Upper lobe of right lung (tissue), 1 donor: Measurements from ENCODE around the gene ZNF484. TPM values are rescaled to one million over a fixed set of nuclear protein-coding genes. Genes with fewer than 3 reads are reported as not detected.
"Not testable (repeated sequence)": the region's sequence is repeated elsewhere in the genome, so short reads cannot be mapped to it uniquely, and the experiment has no call there.

Experiments
- ATAC-seq: fragments of 200-7000 bp; cut with Tn5 transposase; one replicate; pipeline ENCODE4 v1.9.1; 2020; ENCODE audit warnings: mild to moderate bottlenecking, moderate library complexity
- DNase-seq: peaks from one replicate; pipeline ENCODE4 v3.0.0-alpha.2; 2020
- H3K27ac ChIP-seq: fragments of 200-600 bp; one replicate; pipeline ENCODE4 v1.8.0; 2022
- H3K27me3 ChIP-seq: fragments of 200-600 bp; one replicate; pipeline ENCODE4 v1.8.0; 2022; ENCODE audit warnings: mild to moderate bottlenecking
- H3K36me3 ChIP-seq: fragments of 200-600 bp; one replicate; pipeline ENCODE4 v1.8.0; 2022
- H3K4me1 ChIP-seq: fragments of 200-600 bp; one replicate; pipeline ENCODE4 v1.8.0; 2022
- H3K4me3 ChIP-seq: fragments of 200-600 bp; one replicate; pipeline ENCODE4 v1.8.0; 2022; ENCODE audit warnings: mild to moderate bottlenecking
- H3K9me3 ChIP-seq: fragments of 200-600 bp; one replicate; pipeline ENCODE4 v1.8.0; 2022
- CTCF ChIP-seq: fragments of 200-600 bp; IDR thresholded peaks from one replicate; pipeline ENCODE4 v1.8.0; 2022; ENCODE audit warnings: antibody characterized with exemption
- intact Hi-C: fragments of 100-400 bp; cut with DNase I; formaldehyde crosslinking; loops from one replicate; pipeline ENCODE4 v1.11.0; 2022
- total RNA-seq: library from RNA; stranded (reverse); fragmentation: NEBNext Ultra II Directional; extraction: Animal tissue kit (Norgen Biotek cat#: 25700); gene quantifications from one replicate; pipeline ENCODE4 v1.2.1, GENCODE V29; 2021
- donor health status: DM: no; HTN: yes; CAD: no; lungs with severe emphysema.

The ZNF484 gene
- total RNA-seq, 1 donor from 2014 or later: 8.8 TPM

GRCh38 chr9:92864152-92864551 is 13.7 kb downstream of the ZNF484 start:
- no peak for ATAC-seq
- TF ChIP-seq CTCF: no peak
- no peaks in the 10 kb centered on the region for H3K27me3 ChIP-seq
- H3K27ac ChIP-seq: no peak overlapping the region
- no peaks in the 10 kb centered on the region for H3K9me3 ChIP-seq
- peaks cover 27% of the 10 kb centered on the region for H3K36me3 ChIP-seq
- H3K4me1 ChIP-seq: no peaks in the 10 kb centered on the region
- no peak for DNase-seq
- no peak overlapping the region for H3K4me3 ChIP-seq
- intact Hi-C loops: no loop called here

- Histone ChIP-seq H3K27me3 (no peaks in the 10 kb centered on the region), H3K36me3 (peaks cover 18% of the 10 kb centered on the region), H3K27ac (no peak overlapping the region), H3K9me3 (no peaks in the 10 kb centered on the region), H3K4me1 (no peaks in the 10 kb centered on the region), H3K4me3 (no peak overlapping the region)
- DNase-seq: no peak
- no peak for ATAC-seq
- TF ChIP-seq CTCF: no peak
- intact Hi-C loops: no loop called here
These were observed 17.0 kb downstream of the ZNF484 start for GRCh38 chr9:92860867-92861266.

DNA sequence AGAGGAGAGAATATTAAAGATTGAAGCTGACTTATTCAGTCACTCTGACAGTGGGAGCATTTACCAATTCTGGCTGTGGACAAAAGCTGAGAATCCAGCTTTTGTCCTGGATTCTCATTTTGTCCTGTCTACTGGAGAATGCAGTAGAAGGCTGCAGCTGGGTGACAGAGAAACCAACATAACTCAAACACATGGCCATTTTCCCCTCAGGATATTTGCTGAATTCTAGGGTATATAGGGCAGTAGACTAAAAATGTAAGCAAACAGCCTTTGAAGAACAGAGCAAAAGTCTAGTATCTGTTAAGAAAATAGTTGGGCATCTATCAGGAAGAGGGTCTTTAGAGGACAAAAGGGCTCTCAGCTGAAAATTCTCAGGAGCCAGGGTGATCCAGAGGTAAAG is 20.6 kb downstream of the ZNF484 start:
- intact Hi-C loops: no loop called here
- ATAC-seq (no peak), DNase-seq (no peak)
- H3K4me1 ChIP-seq: no peaks in the 10 kb centered on the region
- no peaks in the 10 kb centered on the region for H3K9me3 ChIP-seq
- H3K36me3 ChIP-seq: peaks cover 52% of the 10 kb centered on the region
- no peak overlapping the region for H3K27ac ChIP-seq
- no peak for TF ChIP-seq CTCF
- H3K27me3 ChIP-seq: no peaks in the 10 kb centered on the region
- no peak overlapping the region for H3K4me3 ChIP-seq

DNA sequence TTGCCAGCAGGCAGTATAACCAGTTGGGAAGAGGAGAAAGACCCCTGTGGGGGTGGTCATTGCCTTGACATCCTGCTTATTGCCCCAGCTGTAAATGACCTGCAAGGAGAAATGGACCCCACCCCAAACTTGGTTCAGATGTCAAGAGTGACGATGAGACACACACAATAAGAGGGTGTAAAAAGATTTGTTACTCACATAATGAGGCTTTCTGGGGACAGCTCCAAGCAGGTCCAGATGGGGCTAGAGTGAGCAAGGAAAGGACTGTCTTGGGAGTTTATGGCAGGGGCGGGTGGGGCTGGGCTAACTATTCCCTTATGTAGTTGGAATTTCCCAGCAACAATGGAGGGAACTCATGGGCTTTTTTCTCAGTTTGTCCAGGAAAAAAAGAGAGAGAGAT is 24.1 kb downstream of the ZNF484 start:
- DNase-seq (no peak), ATAC-seq (no peak)
- no peak overlapping the region for H3K4me3 ChIP-seq
- H3K27ac ChIP-seq: no peak overlapping the region
- H3K9me3 ChIP-seq: peaks cover 5% of the 10 kb centered on the region
- H3K4me1 ChIP-seq: no peaks in the 10 kb centered on the region
- intact Hi-C loops: no loop called here
- TF ChIP-seq CTCF: no peak
- H3K27me3 ChIP-seq: no peaks in the 10 kb centered on the region
- H3K36me3 ChIP-seq: peaks cover 67% of the 10 kb centered on the region

DNA sequence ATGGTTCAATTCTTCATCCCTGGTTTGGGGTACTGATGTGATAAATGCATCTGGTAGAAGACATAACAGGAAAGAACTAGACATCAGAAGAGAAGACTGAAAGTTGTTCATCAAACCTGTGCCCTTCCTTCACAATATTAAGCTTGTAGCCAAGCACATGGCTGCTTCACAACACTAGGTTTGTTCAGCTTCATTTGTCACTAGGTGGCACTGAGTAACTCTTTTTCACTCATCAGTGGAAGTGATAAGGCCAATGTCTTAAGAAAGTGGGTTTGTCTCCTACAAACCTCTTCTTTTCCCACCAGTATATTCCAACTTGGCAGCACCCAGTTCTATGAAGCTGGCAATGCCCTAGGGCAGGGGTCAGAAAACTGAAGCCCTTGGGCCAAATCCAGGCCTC is 26.9 kb downstream of the ZNF484 start:
- no peak for TF ChIP-seq CTCF
- peaks cover 81% of the 10 kb centered on the region for H3K36me3 ChIP-seq
- ATAC-seq: no peak

GRCh38 chr9:92848740-92849139 is 29.1 kb downstream of the ZNF484 start:
- H3K27me3 ChIP-seq, ATAC-seq, H3K4me1 ChIP-seq, H3K4me3 ChIP-seq, DNase-seq, intact Hi-C loops, H3K27ac ChIP-seq: not testable (repeated sequence)
- Histone ChIP-seq H3K36me3 (peaks cover 59% of the 10 kb centered on the region), H3K9me3 (peaks cover 45% of the 10 kb centered on the region)

More for the DNA sequence above, 26.9 kb downstream of the ZNF484 start:
- no peak for DNase-seq
- Histone ChIP-seq H3K4me3 (no peak overlapping the region), H3K27ac (no peak overlapping the region), H3K27me3 (no peaks in the 10 kb centered on the region), H3K9me3 (peaks cover 25% of the 10 kb centered on the region), H3K4me1 (no peaks in the 10 kb centered on the region)
- intact Hi-C loops: no loop called here
